H1 (cell line): ENCODE data around the gene CRYBG1. TPM values are rescaled to one million over a fixed set of nuclear protein-coding genes. Genes with fewer than 3 reads are reported as not detected.

ENCODE experiments used
- CTCF ChIA-PET: fragments of 300-600 bp; sonication (Branson Sonifier 250); formaldehyde crosslinking; loops from one replicate; lab custom pipeline; 2021; ENCODE audit not compliant: partially characterized antibody; lab: Charles Lee
- POLR2A ChIA-PET: fragments of 300-600 bp; sonication (Branson Sonifier 250); formaldehyde crosslinking; loops from one replicate; lab custom pipeline; 2021; ENCODE audit warnings: inconsistent platforms; ENCODE audit not compliant: partially characterized antibody; lab: Charles Lee
- DNase-seq, 2 experiments: peaks; one replicate each; pipeline versions ENCODE4 v3.0.0 to v3.0.0-alpha.2; 2010 to 2022; ENCODE audit warnings: low spot score in 2 of 2, low read depth in 1 of 2, mixed read lengths in 1 of 2
- FAIRE-seq: peaks from 2 replicates; lab custom pipeline; 2011; peaks lifted over from hg19 to GRCh38; lab: Jason Lieb, UNC
- H2AFZ ChIP-seq: 2 replicates; pipeline ENCODE4 v1.8.1; 2012; ENCODE audit warnings: low read length, inconsistent platforms
- H2AK5ac ChIP-seq: 2 replicates; pipeline ENCODE4 v1.6.1; 2013; ENCODE audit warnings: low read depth, low read length
- H2BK120ac ChIP-seq: replicated peaks from 2 replicates; pipeline ENCODE3; 2013; ENCODE audit warnings: low read depth, low read length, inconsistent platforms
- H2BK12ac ChIP-seq: 2 replicates; pipeline ENCODE4 v1.6.1; 2013; ENCODE audit warnings: low read depth, low read length
- H2BK15ac ChIP-seq: 2 replicates; pipeline ENCODE4 v1.6.1; 2013; ENCODE audit warnings: low read length
- H2BK20ac ChIP-seq: 2 replicates; pipeline ENCODE4 v1.6.1; 2013; ENCODE audit warnings: low read length
- H2BK5ac ChIP-seq: 2 replicates; pipeline ENCODE4 v1.6.1; 2013; ENCODE audit warnings: low read depth, low read length
- H3K14ac ChIP-seq: 2 replicates; pipeline ENCODE4 v1.6.1; 2013; ENCODE audit warnings: inconsistent platforms; ENCODE audit not compliant: insufficient read length
- H3K18ac ChIP-seq: 2 replicates; pipeline ENCODE4 v1.6.1; 2013; ENCODE audit warnings: low read length; ENCODE audit errors: extremely low read depth
- H3K23ac ChIP-seq: 2 replicates; pipeline ENCODE4 v1.6.1; 2013; ENCODE audit warnings: inconsistent platforms; ENCODE audit not compliant: insufficient read length
- H3K23me2 ChIP-seq: 2 replicates; pipeline ENCODE4 v1.6.1; 2013; ENCODE audit warnings: low read depth, low read length
- H3K27ac ChIP-seq: 2 replicates; pipeline ENCODE4 v1.6.1; 2011; ENCODE audit warnings: low read depth, low read length, inconsistent platforms
- H3K27me3 ChIP-seq, 4 experiments: replicated peaks in 1 of 4; 1 replicate in 1 of 4; 2 replicates in 3 of 4; pipeline versions ENCODE4 v1.6.1 to v1.8.1; 2011 to 2013; ENCODE audit warnings: low read length in 3 of 4, mild to moderate bottlenecking in 3 of 4, inconsistent platforms in 2 of 4, mixed read lengths in 2 of 4, moderate library complexity in 1 of 4; ENCODE audit not compliant: control insufficient read depth in 3 of 4, insufficient read depth in 3 of 4; ENCODE audit errors: extremely low read depth in 1 of 4
- H3K36me3 ChIP-seq, 4 experiments: 2 replicates each; pipeline versions ENCODE4 v1.6.1 to v1.8.1; 2011 to 2013; ENCODE audit warnings: mild to moderate bottlenecking in 4 of 4, low read length in 3 of 4, moderate library complexity in 2 of 4, control low read depth in 1 of 4, inconsistent platforms in 1 of 4; ENCODE audit not compliant: insufficient read depth in 4 of 4, control insufficient read depth in 2 of 4
- H3K4ac ChIP-seq: replicated peaks from 2 replicates; pipeline ENCODE3; 2013; ENCODE audit warnings: low read length, low read depth, mixed read lengths, inconsistent platforms; ENCODE audit not compliant: insufficient read length
- H3K4me1 ChIP-seq, 4 experiments: replicated peaks in 1 of 4; 1 replicate in 1 of 4; 2 replicates in 3 of 4; pipeline versions ENCODE4 v1.6.1 to v1.8.1; 2011 to 2013; ENCODE audit warnings: low read length in 3 of 4, inconsistent platforms in 2 of 4, mixed read lengths in 1 of 4; ENCODE audit not compliant: insufficient read depth in 4 of 4, control insufficient read depth in 3 of 4
- H3K4me2 ChIP-seq, 2 experiments: 2 replicates each; pipeline versions ENCODE4 v1.6.1 to v1.8.1; 2011 to 2013; ENCODE audit warnings: low read depth in 2 of 2, low read length in 2 of 2, control low read depth in 1 of 2, inconsistent platforms in 1 of 2, mild to moderate bottlenecking in 1 of 2; ENCODE audit not compliant: insufficient read depth in 1 of 2
- H3K4me3 ChIP-seq, 4 experiments: fragments of 200-600, 300-600 bp in 1 of 4; sonication (generic), shearing (Covaris generic), sonication (Bioruptor Twin) in 1 of 4; 2 replicates each; pipeline versions ENCODE4 v1.5.1 to v1.8.1; 2011 to 2016; ENCODE audit warnings: low read length in 4 of 4, low read depth in 3 of 4, control low read depth in 2 of 4, inconsistent platforms in 2 of 4, mild to moderate bottlenecking in 2 of 4, mixed read lengths in 1 of 4, moderate library complexity in 1 of 4; ENCODE audit not compliant: insufficient read depth in 2 of 4; ENCODE audit errors: extremely low read depth in 1 of 4
- H3K56ac ChIP-seq: replicated peaks from 2 replicates; pipeline ENCODE3; 2013; ENCODE audit warnings: low read depth, mild to moderate bottlenecking, mixed read lengths, low read length, inconsistent platforms; ENCODE audit not compliant: insufficient read length
- H3K79me1 ChIP-seq: 2 replicates; pipeline ENCODE4 v1.6.1; 2013; ENCODE audit warnings: low read depth, low read length, control low read depth
- H3K79me2 ChIP-seq, 2 experiments: 2 replicates each; pipeline versions ENCODE4 v1.6.1 to v1.8.1; 2012 to 2013; ENCODE audit warnings: low read length in 2 of 2, mild to moderate bottlenecking in 2 of 2, inconsistent platforms in 1 of 2; ENCODE audit not compliant: insufficient read depth in 2 of 2, control insufficient read depth in 1 of 2
- H3K9ac ChIP-seq, 4 experiments: replicated peaks in 1 of 4; 1 replicate in 1 of 4; 2 replicates in 3 of 4; pipeline versions ENCODE4 v1.6.1 to v1.8.1; 2011 to 2013; ENCODE audit warnings: low read depth in 3 of 4, low read length in 3 of 4, control low read depth in 2 of 4, mild to moderate bottlenecking in 2 of 4, moderate library complexity in 2 of 4, inconsistent platforms in 1 of 4; ENCODE audit errors: extremely low read depth in 1 of 4
- H3K9me3 ChIP-seq, 2 experiments: 2 replicates each; pipeline versions ENCODE4 v1.6.1 to v1.8.1; 2012 to 2013; ENCODE audit warnings: mild to moderate bottlenecking in 2 of 2, moderate library complexity in 2 of 2, control low read depth in 1 of 2, inconsistent platforms in 1 of 2, low read depth in 1 of 2, low read length in 1 of 2, mixed read lengths in 1 of 2; ENCODE audit not compliant: insufficient read depth in 2 of 2
- H4K20me1 ChIP-seq, 2 experiments: replicated peaks in 1 of 2; 2 replicates each; pipeline versions ENCODE3 to v1.8.1; 2011 to 2013; ENCODE audit warnings: inconsistent platforms in 2 of 2, low read length in 2 of 2, mild to moderate bottlenecking in 1 of 2; ENCODE audit not compliant: insufficient read depth in 2 of 2, control insufficient read depth in 1 of 2
- H4K5ac ChIP-seq: 2 replicates; pipeline ENCODE4 v1.6.1; 2013; ENCODE audit warnings: low read length, low read depth, mixed read lengths, inconsistent platforms; ENCODE audit not compliant: insufficient read length
- H4K8ac ChIP-seq: 2 replicates; pipeline ENCODE4 v1.8.0; 2013; ENCODE audit warnings: mild to moderate bottlenecking, moderate library complexity, low read length, inconsistent platforms; ENCODE audit not compliant: insufficient read depth; ENCODE audit errors: extremely low read depth
- H4K91ac ChIP-seq: replicated peaks from 2 replicates; pipeline ENCODE3; 2013; ENCODE audit warnings: low read length, mixed read lengths, inconsistent platforms; ENCODE audit not compliant: insufficient read length
- RAD21 ChIP-seq, 2 experiments: IDR thresholded peaks in 1 of 2; conservative IDR thresholded peaks in 1 of 2; 2 replicates each; pipeline ENCODE4 v1.6.1; 2011; ENCODE audit warnings: low read depth in 2 of 2, low read length in 2 of 2, improper control_type of control experiment in 1 of 2, inconsistent platforms in 1 of 2, mild to moderate bottlenecking in 1 of 2, moderate library complexity in 1 of 2
- RNF2 ChIP-seq: fragments of 200-900, 300-1000 bp; sonication (generic); IDR thresholded peaks from 2 replicates; pipeline ENCODE4 v1.7.1; 2016; ENCODE audit warnings: borderline replicate concordance, low read depth, mild to moderate bottlenecking, antibody characterized with exemption, low read length; ENCODE audit not compliant: poor library complexity, severe bottlenecking; ENCODE audit errors: missing control alignments
- SIN3A ChIP-seq, 2 experiments: IDR thresholded peaks in 1 of 2; conservative IDR thresholded peaks in 1 of 2; 2 replicates each; pipeline ENCODE4 v1.6.1; 2011 to 2012; ENCODE audit warnings: low read length in 2 of 2, improper control_type of control experiment in 1 of 2, low read depth in 1 of 2, mild to moderate bottlenecking in 1 of 2
- SUZ12 ChIP-seq: fragments of 200-600 bp; sonication (generic); IDR thresholded peaks from 2 replicates; pipeline ENCODE4 v1.6.1; 2012; ENCODE audit warnings: mild to moderate bottlenecking, inconsistent platforms, low read length, moderate library complexity, mixed read lengths
- TEAD4 ChIP-seq: IDR thresholded peaks from 2 replicates; pipeline ENCODE4 v1.6.1; 2012; ENCODE audit warnings: low read depth, low read length, inconsistent platforms, mixed read lengths
- WGBS, 2 experiments: shearing (Covaris generic) in 1 of 2; methylation state at CpG; one replicate each; pipeline versions ENCODE4 v1.1.6 to v1.1.7; 2013 to 2015; ENCODE audit warnings: low lambda C conversion rate in 2 of 2, mixed read lengths in 2 of 2, inconsistent platforms in 1 of 2, low coverage in 1 of 2, missing lambda C conversion rate in 1 of 2; ENCODE audit not compliant: insufficient replicate concordance in 2 of 2, insufficient coverage in 1 of 2, insufficient read length in 1 of 2; ENCODE audit errors: extremely low coverage in 1 of 2, missing lambda C conversion rate in 1 of 2; 5-methylcytosine and 5-hydroxymethylcytosine counted together
- polyA plus RNA-seq, 7 experiments: library from polyadenylated mRNA; depleted of rRNA in 3 of 7; stranded (reverse) in 5 of 7; unstranded in 2 of 7; fragments of >200 nt in 5 of 7; fragments of 200-250 nt in 2 of 7; gene quantifications; 1 replicate in 5 of 7; 2 replicates in 1 of 7; 4 replicates in 1 of 7; pipeline versions ENCODE4 v1.2.1 to v1.2.3, GENCODE V29; 2011 to 2013; ENCODE audit warnings: missing spikeins in 2 of 7, mixed read lengths in 2 of 7
- total RNA-seq: library from RNA; stranded (reverse); fragmentation: NEBNext Ultra II Directional; extraction: Animal tissue kit (Norgen Biotek cat#: 25700); gene quantifications from 2 replicates; pipeline ENCODE4 v1.2.1, GENCODE V29; 2021

The CRYBG1 gene
- total and polyA plus RNA-seq, 2 of the 8 experiments (the other 6 are each of a cell fraction or from before 2014, with no cell fraction given), result 2.2 to 11.6 TPM

DNA sequence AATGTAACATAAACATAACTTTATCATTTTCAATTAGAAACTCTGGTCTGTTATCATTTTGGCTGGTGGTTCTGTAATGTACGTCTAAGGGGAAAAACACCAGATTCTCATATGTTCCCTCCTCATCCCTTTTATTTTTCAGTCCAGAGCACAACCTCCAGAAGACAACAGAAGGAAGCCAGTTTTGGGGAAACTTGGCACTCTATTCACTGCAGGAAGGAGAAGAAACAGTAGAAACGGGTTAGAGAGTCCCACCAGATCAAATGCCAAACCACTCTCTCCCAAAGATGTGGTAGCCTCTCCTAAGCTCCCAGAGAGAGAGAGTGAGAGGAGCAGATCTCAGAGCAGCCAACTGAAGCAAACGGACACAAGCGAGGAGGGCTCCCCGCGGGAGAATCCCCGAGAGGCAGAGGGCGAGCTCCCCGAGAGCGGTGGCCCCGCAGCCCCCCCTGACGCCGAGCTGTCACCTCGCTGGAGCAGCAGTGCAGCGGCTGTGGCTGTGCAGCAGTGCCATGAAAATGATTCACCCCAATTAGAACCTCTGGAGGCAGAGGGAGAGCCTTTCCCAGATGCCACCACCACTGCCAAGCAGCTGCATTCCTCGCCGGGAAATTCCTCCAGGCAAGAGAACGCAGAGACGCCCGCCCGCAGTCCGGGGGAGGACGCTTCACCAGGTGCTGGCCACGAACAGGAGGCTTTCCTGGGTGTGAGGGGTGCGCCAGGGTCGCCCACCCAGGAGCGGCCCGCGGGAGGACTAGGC, 151.0 kb downstream of the CRYBG1 start:
- H3K23me2 ChIP-seq, result peaks cover 19% of the 10 kb centered on the region
- no peak overlapping the region for H3K56ac ChIP-seq
- H3K4me1 ChIP-seq, result peaks cover 0 to 11% (median 4%) of the 10 kb centered on the region in 4 experiments
- no peak overlapping the region for H2BK15ac ChIP-seq
- no peak for FAIRE-seq
- H3K9ac ChIP-seq, result no peak overlapping the region
- no peak overlapping the region for H2BK20ac ChIP-seq
- 3% methylated on average over 27 of the region's 29 CpGs; no CpG with 5 or more reads in 1 of the 2 experiments for whole genome bisulfite sequencing, 2 experiments
- no peaks in the 10 kb centered on the region for H3K9me3 ChIP-seq
- no peak overlapping the region for H2BK12ac ChIP-seq
- peaks cover 24 to 57% (median 55%) of the 10 kb centered on the region in 4 experiments for H3K27me3 ChIP-seq
- H2AK5ac ChIP-seq, result no peak overlapping the region
- H3K4me2 ChIP-seq, result peak overlapping the region; percentile 92
- H4K5ac ChIP-seq, result no peak overlapping the region
- H3K79me2 ChIP-seq, result no peaks in the 10 kb centered on the region
- no peaks in the 10 kb centered on the region for H4K20me1 ChIP-seq
- H3K4me3 ChIP-seq, result peak overlapping the region; percentile 37 to 69 (median 56)
- H2BK5ac ChIP-seq, result no peak overlapping the region
- no peak overlapping the region for H4K91ac ChIP-seq
- DNase-seq, result peak in 1 of 2 experiments; percentile 62
- TF ChIP-seq SUZ12 (0 out of 2 replicates have a peak, but pooled peaks have one; percentile 31), SIN3A (conservative IDR thresholded peaks at IDR 0.05 in 1 of 2, IDR thresholded peaks at IDR 0.05 in 1 of 2; ENCODE audit: low read depth in 1 of 2, low read length in 2 of 2) (peak in 1 of 2 experiments; percentile 18; a peak in 1 of 4 replicates), RNF2 (peak; percentile 17), RAD21 (IDR thresholded peaks at IDR 0.05 in 1 of 2, conservative IDR thresholded peaks at IDR 0.05 in 1 of 2; ENCODE audit: low read depth in 2 of 2, low read length in 2 of 2) (no peak), TEAD4 (0 out of 2 replicates have a peak, but pooled peaks have one; percentile 44)
- H4K8ac ChIP-seq, result no peak overlapping the region
- no peak overlapping the region for H3K27ac ChIP-seq
- no peak overlapping the region for H3K14ac ChIP-seq
- POLR2A ChIA-PET, result interaction anchor here (0.7 to 1.4 kb wide), 3 partner anchors 11 to 463 kb away, joined by 3 to 5 read pairs (median 3); partner anchors contain the start of gene ATG5
- no peak overlapping the region for H2BK120ac ChIP-seq
- H2AFZ ChIP-seq, result no peak overlapping the region
- H3K4ac ChIP-seq, result no peak overlapping the region
- CTCF ChIA-PET, result interaction anchor here (0.7 to 5.1 kb wide), 16 partner anchors 11 to 486 kb away, joined by 3 to 29 read pairs (median 4); partner anchors contain the start of gene CRYBG1
- H3K18ac ChIP-seq, result no peak overlapping the region; the same call in 1 of the 2 replicates
- no peaks in the 10 kb centered on the region for H3K36me3 ChIP-seq
- H3K23ac ChIP-seq, result no peak overlapping the region
- H3K79me1 ChIP-seq, result no peaks in the 10 kb centered on the region
